ENCODE results near the gene ARID1B.

ARID1B gene

DNA sequence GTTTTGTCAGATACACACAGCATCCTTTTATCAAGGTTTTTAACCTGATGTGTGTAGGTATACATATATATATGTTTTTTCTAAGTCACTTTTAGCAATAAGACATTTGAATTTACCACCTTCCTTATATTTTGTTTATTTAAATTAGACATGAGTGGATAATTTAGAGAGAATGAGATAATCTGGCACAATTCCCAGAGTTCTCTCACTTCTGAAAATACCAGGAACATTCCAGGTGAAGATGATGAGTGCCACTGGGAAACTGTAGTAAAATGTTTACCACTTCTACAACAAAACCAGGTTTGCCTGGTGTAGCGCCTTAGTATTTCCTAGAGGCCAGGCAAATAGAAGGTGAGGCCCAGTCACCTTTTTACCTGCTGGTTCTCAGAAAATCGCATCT is 356.7 kb downstream of the ARID1B start:
- no peaks in the 10 kb centered on the region for H3K79me2 ChIP-seq (ENCODE audit: insufficient read depth, low read length)
- no peaks in the 10 kb centered on the region for H3K9me3 ChIP-seq (ENCODE audit: insufficient read depth, low read length)
- no peaks in the 10 kb centered on the region for H3K9me2 ChIP-seq (replicated peaks; ENCODE audit: insufficient read depth, low read length)
- no peaks in the 10 kb centered on the region for H4K20me1 ChIP-seq (ENCODE audit: low read depth, low read length)
- peaks cover 12% of the 10 kb centered on the region for H3K36me3 ChIP-seq (ENCODE audit: low read length)
- H3K4me3 ChIP-seq (ENCODE audit: insufficient read depth, low read length, poor library complexity, severe bottlenecking): no peak overlapping the region
- H3K9ac ChIP-seq (ENCODE audit: low read length): no peak overlapping the region
- H3F3A ChIP-seq (ENCODE audit: insufficient read depth): no peaks in the 10 kb centered on the region
- H3K27ac ChIP-seq (ENCODE audit: low read depth, low read length): no peak overlapping the region
- H3K27me3 ChIP-seq (ENCODE audit: low read length): no peaks in the 10 kb centered on the region
- TF ChIP-seq EZH2phosphoT487 (conservative IDR thresholded peaks at IDR 0.05; ENCODE audit: low read length): no peak
- TF ChIP-seq, protein P1, sequence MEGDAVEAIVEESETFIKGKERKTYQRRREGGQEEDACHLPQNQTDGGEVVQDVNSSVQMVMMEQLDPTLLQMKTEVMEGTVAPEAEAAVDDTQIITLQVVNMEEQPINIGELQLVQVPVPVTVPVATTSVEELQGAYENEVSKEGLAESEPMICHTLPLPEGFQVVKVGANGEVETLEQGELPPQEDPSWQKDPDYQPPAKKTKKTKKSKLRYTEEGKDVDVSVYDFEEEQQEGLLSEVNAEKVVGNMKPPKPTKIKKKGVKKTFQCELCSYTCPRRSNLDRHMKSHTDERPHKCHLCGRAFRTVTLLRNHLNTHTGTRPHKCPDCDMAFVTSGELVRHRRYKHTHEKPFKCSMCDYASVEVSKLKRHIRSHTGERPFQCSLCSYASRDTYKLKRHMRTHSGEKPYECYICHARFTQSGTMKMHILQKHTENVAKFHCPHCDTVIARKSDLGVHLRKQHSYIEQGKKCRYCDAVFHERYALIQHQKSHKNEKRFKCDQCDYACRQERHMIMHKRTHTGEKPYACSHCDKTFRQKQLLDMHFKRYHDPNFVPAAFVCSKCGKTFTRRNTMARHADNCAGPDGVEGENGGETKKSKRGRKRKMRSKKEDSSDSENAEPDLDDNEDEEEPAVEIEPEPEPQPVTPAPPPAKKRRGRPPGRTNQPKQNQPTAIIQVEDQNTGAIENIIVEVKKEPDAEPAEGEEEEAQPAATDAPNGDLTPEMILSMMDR (IDR thresholded peaks at IDR 0.05; ENCODE audit: insufficient read depth, low read length, poor library complexity, severe bottlenecking): no peak
- no peak overlapping the region for H3K4me2 ChIP-seq (ENCODE audit: low read depth, low read length, poor library complexity, severe bottlenecking)
- H2AFZ ChIP-seq (ENCODE audit: low read depth, low read length, severe bottlenecking): no peak overlapping the region

DNA sequence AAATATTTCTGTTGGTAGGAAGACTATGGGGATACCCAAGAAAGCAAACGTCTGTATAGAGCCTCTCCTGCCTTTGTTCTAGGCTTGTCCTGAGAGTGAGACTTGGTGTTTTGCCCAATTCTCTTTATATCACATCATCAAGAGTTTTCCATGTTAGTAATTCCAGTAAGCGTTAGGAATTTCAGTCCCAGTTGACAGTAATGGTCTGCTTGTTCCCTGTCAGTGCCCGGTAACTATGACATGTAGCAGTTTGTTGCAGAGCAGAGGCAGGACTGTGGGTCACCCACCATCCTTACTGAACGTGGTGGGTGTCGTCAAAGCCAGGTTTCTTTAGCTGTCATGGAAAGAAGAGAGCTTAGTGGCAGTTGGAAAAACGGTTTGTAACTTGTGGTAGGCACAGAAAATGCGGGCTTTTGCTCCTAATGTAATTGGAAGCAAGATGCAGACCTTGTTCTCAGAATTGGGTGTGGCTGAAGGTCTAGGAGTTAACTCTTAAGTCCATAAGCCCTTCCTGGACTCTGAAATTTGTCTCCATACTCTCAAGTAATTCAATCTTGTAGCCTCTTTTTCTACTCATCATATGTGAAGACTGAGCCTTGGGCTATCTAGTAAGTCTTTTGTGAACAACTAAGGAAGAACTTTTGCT is 357.3 kb downstream of the ARID1B start:
- Histone ChIP-seq H3K9ac (ENCODE audit: low read length) (no peak overlapping the region), H3K4me3 (ENCODE audit: insufficient read depth, low read length, poor library complexity, severe bottlenecking) (no peak overlapping the region), H4K20me1 (ENCODE audit: low read depth, low read length) (no peaks in the 10 kb centered on the region), H3K27me3 (ENCODE audit: low read length) (no peaks in the 10 kb centered on the region), H3K9me2 (replicated peaks; ENCODE audit: insufficient read depth, low read length) (no peaks in the 10 kb centered on the region), H3K9me3 (ENCODE audit: insufficient read depth, low read length) (no peaks in the 10 kb centered on the region), H3K4me2 (ENCODE audit: low read depth, low read length, poor library complexity, severe bottlenecking) (no peak overlapping the region), H2AFZ (ENCODE audit: low read depth, low read length, severe bottlenecking) (no peak overlapping the region), H3K27ac (ENCODE audit: low read depth, low read length) (no peak overlapping the region), H3K36me3 (ENCODE audit: low read length) (peaks cover 12% of the 10 kb centered on the region), H3K79me2 (ENCODE audit: insufficient read depth, low read length) (no peaks in the 10 kb centered on the region), H3F3A (ENCODE audit: insufficient read depth) (no peaks in the 10 kb centered on the region)
- TF ChIP-seq, protein P1 (IDR thresholded peaks at IDR 0.05; ENCODE audit: insufficient read depth, low read length, poor library complexity, severe bottlenecking): no peak
- no peak for TF ChIP-seq EZH2phosphoT487 (conservative IDR thresholded peaks at IDR 0.05; ENCODE audit: low read length)

DNA sequence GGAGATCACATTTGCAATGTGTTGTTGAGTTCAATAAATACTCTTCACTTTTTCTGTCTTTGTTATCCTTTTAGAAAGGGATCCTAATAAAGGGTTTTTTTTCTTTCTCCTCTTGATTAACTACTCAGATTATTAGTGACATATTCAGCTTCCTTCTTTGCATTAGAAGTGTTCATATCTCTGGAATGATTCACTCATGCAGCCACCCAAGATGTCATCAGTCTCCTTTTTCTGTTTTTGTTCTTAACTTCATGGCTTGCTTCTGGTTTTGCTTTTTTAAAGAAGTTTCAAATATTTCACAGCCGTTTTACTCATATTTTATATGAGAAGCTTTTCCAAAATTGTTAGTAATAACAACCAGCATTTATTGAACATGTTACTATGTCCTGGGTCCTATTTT is 358.5 kb downstream of the ARID1B start:
- Histone ChIP-seq H3K9ac (ENCODE audit: low read length) (no peak overlapping the region), H3K9me3 (ENCODE audit: insufficient read depth, low read length) (no peaks in the 10 kb centered on the region), H4K20me1 (ENCODE audit: low read depth, low read length) (no peaks in the 10 kb centered on the region), H2AFZ (ENCODE audit: low read depth, low read length, severe bottlenecking) (no peak overlapping the region), H3K4me3 (ENCODE audit: insufficient read depth, low read length, poor library complexity, severe bottlenecking) (no peak overlapping the region), H3K9me2 (replicated peaks; ENCODE audit: insufficient read depth, low read length) (no peaks in the 10 kb centered on the region), H3F3A (ENCODE audit: insufficient read depth) (no peaks in the 10 kb centered on the region), H3K4me2 (ENCODE audit: low read depth, low read length, poor library complexity, severe bottlenecking) (no peak overlapping the region), H3K27me3 (ENCODE audit: low read length) (no peaks in the 10 kb centered on the region), H3K79me2 (ENCODE audit: insufficient read depth, low read length) (no peaks in the 10 kb centered on the region), H3K27ac (ENCODE audit: low read depth, low read length) (no peak overlapping the region), H3K36me3 (ENCODE audit: low read length) (peaks cover 12% of the 10 kb centered on the region)
- TF ChIP-seq EZH2phosphoT487 (conservative IDR thresholded peaks at IDR 0.05; ENCODE audit: low read length): no peak
- TF ChIP-seq, protein P1 (IDR thresholded peaks at IDR 0.05; ENCODE audit: insufficient read depth, low read length, poor library complexity, severe bottlenecking): no peak
